Measurements from ENCODE around the gene MACF1. TPM values are rescaled to one million over a fixed set of nuclear protein-coding genes. Genes with fewer than 3 reads are reported as not detected.
"Not testable (repeated sequence)": the region's sequence is repeated elsewhere in the genome, so short reads cannot be mapped to it uniquely, and the experiment has no call there.

MACF1 gene
- polyA plus RNA-seq, 10 donors = 194 to 362 (median 246) TPM

- DNase-seq = no peak
These were observed 248.0 kb downstream of the MACF1 start for GRCh38 chr1:39452540-39452939.

GRCh38 chr1:39453603-39454002 is 249.1 kb downstream of the MACF1 start:
- DNase-seq = no peak

- DNase-seq = no peak
These were observed 254.5 kb downstream of the MACF1 start for GRCh38 chr1:39458991-39459390.

GRCh38 chr1:39462074-39462473 is 257.6 kb downstream of the MACF1 start:
- DNase-seq = no peak

- DNase-seq = no peak
These were observed 262.1 kb downstream of the MACF1 start for GRCh38 chr1:39466413-39467107.

GRCh38 chr1:39467108-39467720 is 262.7 kb downstream of the MACF1 start:
- peak in 1 of 3 donors; percentile 36 for DNase-seq

- no peak for DNase-seq
These were observed 264.7 kb downstream of the MACF1 start for GRCh38 chr1:39469150-39469549.

- no peak for DNase-seq
These were observed 265.5 kb downstream of the MACF1 start for GRCh38 chr1:39470040-39470439.

- no peak for DNase-seq
These were observed 268.3 kb downstream of the MACF1 start for GRCh38 chr1:39472826-39473225.

GRCh38 chr1:39473324-39473723 is 268.8 kb downstream of the MACF1 start:
- DNase-seq = no peak

GRCh38 chr1:39474810-39475209 is 270.3 kb downstream of the MACF1 start:
- no peak for DNase-seq

GRCh38 chr1:39475551-39475950 is 271.1 kb downstream of the MACF1 start:
- not testable (repeated sequence) for DNase-seq

GRCh38 chr1:39478126-39478915 is 273.8 kb downstream of the MACF1 start:
- DNase-seq = no peak

- DNase-seq = no peak
These were observed 276.8 kb downstream of the MACF1 start for GRCh38 chr1:39481289-39481688.

- DNase-seq = no peak
These were observed 278.8 kb downstream of the MACF1 start for GRCh38 chr1:39483276-39483675.

GRCh38 chr1:39484564-39484963 is 280.1 kb downstream of the MACF1 start:
- no peak for DNase-seq

- DNase-seq = no peak
These were observed 280.7 kb downstream of the MACF1 start for GRCh38 chr1:39485046-39485803.

GRCh38 chr1:39488012-39488545 is 283.6 kb downstream of the MACF1 start:
- DNase-seq = no peak

GRCh38 chr1:39488793-39489566 is 284.5 kb downstream of the MACF1 start:
- DNase-seq = no peak

GRCh38 chr1:39489567-39490239 is 285.2 kb downstream of the MACF1 start:
- DNase-seq = no peak

All from muscle of back (tissue), 11 donors.